Small intestine (tissue), 7 donors: ENCODE results near the gene ZCCHC9. TPM values are rescaled to one million over a fixed set of nuclear protein-coding genes. Genes with fewer than 3 reads are reported as not detected.
"Not testable (repeated sequence)": the region's sequence is repeated elsewhere in the genome, so short reads cannot be mapped to it uniquely, and the experiment has no call there.

Experiments used
- DNase-seq, 2 donors: peaks; one replicate each; pipeline versions ENCODE4 v3.0.0 to v3.0.0-alpha.2; 2013
- FAIRE-seq: peaks from 2 replicates; lab custom pipeline; 2012; peaks lifted over from hg19 to GRCh38; lab: Jason Lieb, UNC
- H3K27ac ChIP-seq, 3 donors: one replicate each; pipeline ENCODE4 v1.5.1; 2013; ENCODE audit warnings: low read length in 2 of 3, mild to moderate bottlenecking in 2 of 3, control low read depth in 1 of 3, inconsistent platforms in 1 of 3, low read depth in 1 of 3, moderate library complexity in 1 of 3
- H3K27me3 ChIP-seq, 3 donors: one replicate each; pipeline ENCODE4 v1.6.1; 2013; ENCODE audit warnings: low read length in 3 of 3, inconsistent platforms in 1 of 3; ENCODE audit not compliant: control insufficient read depth in 3 of 3, insufficient read depth in 3 of 3
- H3K36me3 ChIP-seq, 3 donors: one replicate each; pipeline ENCODE4 v1.6.1; 2013; ENCODE audit warnings: low read length in 3 of 3, inconsistent platforms in 1 of 3, low read depth in 1 of 3, mild to moderate bottlenecking in 1 of 3, moderate library complexity in 1 of 3; ENCODE audit not compliant: control insufficient read depth in 3 of 3, insufficient read depth in 2 of 3
- H3K4me1 ChIP-seq, 3 donors: one replicate each; pipeline ENCODE4 v1.6.1; 2013; ENCODE audit warnings: low read length in 2 of 3, inconsistent platforms in 1 of 3, low read depth in 1 of 3, mild to moderate bottlenecking in 1 of 3, moderate library complexity in 1 of 3; ENCODE audit not compliant: control insufficient read depth in 3 of 3, insufficient read depth in 2 of 3
- H3K4me3 ChIP-seq, 3 donors: one replicate each; pipeline ENCODE4 v1.5.1; 2013; ENCODE audit warnings: low read length in 3 of 3, control low read depth in 1 of 3, inconsistent platforms in 1 of 3, low read depth in 1 of 3, mild to moderate bottlenecking in 1 of 3, moderate library complexity in 1 of 3
- H3K9me3 ChIP-seq, 2 donors: one replicate each; pipeline ENCODE4 v1.6.1; 2013; ENCODE audit warnings: low read depth in 1 of 2, low read length in 1 of 2; ENCODE audit not compliant: control insufficient read depth in 2 of 2, insufficient read depth in 1 of 2
- WGBS, 3 donors: extraction: QIAGEN DNeasy Blood & Tissue Kit; methylation state at CpG; one replicate each; pipeline ENCODE4 v1.1.7; 2013; 5-methylcytosine and 5-hydroxymethylcytosine counted together
- polyA plus RNA-seq, 4 donors: library from polyadenylated mRNA; stranded (reverse) in 3 of 4; unstranded in 1 of 4; fragments of 200-250 nt in 3 of 4; fragments of 120-200 nt in 1 of 4; gene quantifications; one replicate each; pipeline versions ENCODE4 v1.2.1 to v1.2.3, GENCODE V29; 2013
- donor health status: healthy with polysubstance abuse.
- donor health status: control.
- donor health status: control.
- donor health status: Bipolar disorder and iron deficiency.
- donor health status: healthy.

Gene ZCCHC9
- polyA plus RNA-seq, 4 donors: 24.4 to 38.7 (median 30.4) TPM

DNA sequence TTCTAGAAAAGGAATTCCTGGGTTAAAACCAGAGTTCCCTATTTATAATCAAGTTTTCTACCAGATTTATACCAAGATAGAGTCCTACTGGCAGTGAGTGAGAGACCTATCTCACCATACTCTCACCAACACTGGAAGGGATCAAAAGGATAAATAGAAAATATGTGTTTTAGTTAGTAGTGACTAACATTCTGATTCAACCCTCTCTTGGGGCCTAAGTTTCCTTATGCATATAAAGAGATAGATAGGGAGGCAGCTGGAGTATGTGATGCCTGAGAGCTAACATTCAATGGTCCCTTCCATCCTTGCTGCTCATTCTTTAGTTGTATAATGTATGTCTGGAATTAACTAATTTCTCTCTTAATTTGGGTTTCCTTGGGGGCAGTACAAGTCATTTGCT lies 36.3 kb upstream of the ZCCHC9 start:
- Histone ChIP-seq H3K4me3 (no peak overlapping the region), H3K4me1 (no peaks in the 10 kb centered on the region), H3K27ac (no peak overlapping the region), H3K36me3 (no peaks in the 10 kb centered on the region), H3K27me3 (no peaks in the 10 kb centered on the region), H3K9me3 (no peaks in the 10 kb centered on the region)
- no peak for DNase-seq
- FAIRE-seq: no peak

DNA sequence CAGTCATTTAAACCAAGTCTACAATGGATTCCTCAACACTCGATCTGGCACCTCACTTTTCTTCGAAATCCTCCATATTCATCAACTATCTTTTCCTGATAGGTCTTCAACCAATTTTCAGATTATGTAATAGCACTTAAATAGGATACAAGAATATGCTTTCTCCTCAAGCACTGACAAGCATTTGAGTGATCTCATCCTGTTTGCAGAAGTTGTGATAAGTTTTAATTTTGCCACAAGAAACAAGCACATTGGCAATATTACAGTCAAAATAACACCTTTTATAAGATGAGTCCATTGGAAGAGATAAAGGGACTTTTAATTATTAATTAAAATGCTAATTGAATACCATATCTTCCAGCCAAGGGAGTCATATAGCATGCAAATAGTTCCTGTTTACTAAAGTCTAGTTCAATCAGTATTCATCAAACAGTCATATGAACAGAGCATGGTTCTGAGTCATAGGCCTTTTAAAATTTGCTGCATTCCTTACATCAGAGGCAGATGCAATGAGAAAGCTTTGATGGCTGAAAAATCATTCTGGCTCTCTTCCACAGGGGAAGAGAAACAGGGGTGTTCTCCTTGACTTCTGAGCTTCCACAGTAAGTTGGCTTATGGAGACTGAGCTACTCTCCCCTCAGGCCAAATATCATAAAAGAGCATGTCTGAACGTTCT lies 32.7 kb upstream of the ZCCHC9 start:
- FAIRE-seq (no peak), DNase-seq (peak in 1 of 2 donors; percentile 16)
- H3K9me3 ChIP-seq: peaks cover 0 to 6% of the 10 kb centered on the region in 2 donors
- H3K4me3 ChIP-seq: no peak overlapping the region
- H3K27me3 ChIP-seq: no peaks in the 10 kb centered on the region
- 68 to 75% (median 71%) methylated on average over 3 of the region's 3 CpGs for WGBS, 3 donors
- H3K27ac ChIP-seq: peak overlapping the region in 1 of 3 donors; percentile 4
- H3K4me1 ChIP-seq: no peaks in the 10 kb centered on the region
- no peaks in the 10 kb centered on the region for H3K36me3 ChIP-seq

DNA sequence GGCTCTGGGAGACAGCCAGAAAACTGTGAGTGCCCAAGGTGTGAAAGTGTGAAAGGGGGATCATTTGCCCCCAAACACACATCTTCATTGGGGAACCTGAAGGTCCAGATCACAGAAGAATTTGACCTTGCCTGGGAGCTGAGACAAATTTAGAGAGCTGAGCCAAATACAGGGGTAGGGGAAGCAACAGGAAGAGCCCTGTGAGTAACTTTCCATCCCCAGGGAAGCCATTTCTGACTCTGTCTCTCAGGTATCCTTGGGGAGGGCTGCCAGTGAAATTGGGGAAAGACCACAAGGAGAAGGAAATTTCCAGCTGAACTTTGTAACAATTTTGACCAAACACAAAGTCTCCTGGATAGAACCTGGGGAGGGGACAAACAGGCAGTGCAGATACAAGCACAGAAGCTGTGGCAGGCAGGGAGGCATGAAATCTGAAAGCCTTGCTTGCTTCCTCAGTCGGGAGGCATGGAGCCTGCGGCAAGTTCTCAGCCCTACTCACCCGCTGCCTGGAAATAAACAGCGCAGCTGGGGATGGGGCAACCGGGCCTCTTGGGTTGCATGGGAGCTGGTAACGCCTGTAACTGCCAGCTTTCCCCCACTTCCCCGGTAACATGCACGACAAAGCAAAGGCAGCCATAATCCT lies 31.5 kb upstream of the ZCCHC9 start:
- no peaks in the 10 kb centered on the region for H3K27me3 ChIP-seq
- DNase-seq (no peak), FAIRE-seq (no peak)
- 94 to 97% (median 96%) methylated on average over 8 of the region's 8 CpGs for WGBS, 3 donors
- H3K9me3 ChIP-seq: peaks cover 0 to 6% of the 10 kb centered on the region in 2 donors
- no peaks in the 10 kb centered on the region for H3K36me3 ChIP-seq
- no peaks in the 10 kb centered on the region for H3K4me1 ChIP-seq
- H3K4me3 ChIP-seq: no peak overlapping the region
- no peak overlapping the region for H3K27ac ChIP-seq

DNA sequence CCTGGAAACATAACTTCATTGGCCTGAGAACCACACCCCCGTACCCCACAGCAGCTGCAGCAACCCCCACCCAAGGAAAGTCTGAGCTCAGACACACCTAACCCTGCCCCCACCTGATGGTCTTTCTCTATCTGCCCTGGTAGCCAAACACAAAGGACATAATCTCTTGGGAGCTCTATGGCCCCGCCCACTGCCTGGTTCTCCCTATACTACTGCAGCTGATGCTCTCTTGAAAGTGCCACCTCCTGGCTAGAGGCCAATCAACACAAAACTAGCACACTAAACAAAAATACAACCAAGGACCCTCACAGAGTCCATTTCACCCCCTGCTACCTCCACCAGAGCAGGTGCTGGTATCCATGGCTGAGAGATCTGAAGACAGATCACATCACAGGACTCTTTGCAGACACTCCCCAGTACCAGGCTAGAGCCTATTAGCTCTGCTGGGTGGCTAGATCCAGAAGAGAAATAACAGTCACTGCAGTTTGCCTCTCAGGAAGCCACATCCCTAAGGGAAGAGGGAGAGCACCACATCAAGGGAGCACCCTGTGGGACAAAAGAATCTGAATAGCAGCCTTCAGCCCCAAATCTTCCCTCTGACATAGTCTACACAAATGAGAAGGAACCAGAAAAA lies 30.9 kb upstream of the ZCCHC9 start:
- 81 to 99% (median 96%) methylated on average over 2 of the region's 2 CpGs for WGBS, 3 donors
- not testable (repeated sequence) for H3K9me3 ChIP-seq, H3K4me1 ChIP-seq, H3K27ac ChIP-seq, FAIRE-seq, H3K4me3 ChIP-seq, DNase-seq, H3K36me3 ChIP-seq, H3K27me3 ChIP-seq

DNA sequence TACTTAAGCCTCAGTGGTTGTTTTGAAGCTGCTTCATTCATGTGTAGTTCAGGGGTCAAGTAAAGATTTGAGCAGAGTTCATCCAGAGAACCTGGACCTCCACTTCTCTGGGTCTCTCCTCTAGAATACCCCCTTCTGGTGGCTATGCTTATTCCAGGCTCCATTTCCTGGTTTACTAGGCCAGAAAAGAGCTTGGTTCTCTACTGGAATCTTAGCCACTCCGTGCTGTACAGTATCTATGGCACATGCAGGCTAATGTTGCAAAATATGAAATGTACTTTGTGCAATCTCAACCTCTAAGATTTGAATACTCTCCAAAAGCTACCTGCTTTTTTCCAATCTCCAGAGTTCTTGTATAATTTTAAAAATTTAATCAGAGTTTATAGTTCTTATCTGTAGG lies 17.4 kb upstream of the ZCCHC9 start:
- Histone ChIP-seq H3K4me3 (no peak overlapping the region), H3K4me1 (no peaks in the 10 kb centered on the region), H3K27ac (no peak overlapping the region), H3K9me3 (no peaks in the 10 kb centered on the region), H3K27me3 (no peaks in the 10 kb centered on the region), H3K36me3 (no peaks in the 10 kb centered on the region)
- DNase-seq (no peak), FAIRE-seq (no peak)
- 93 to 99% (median 97%) methylated on average over 1 of the region's 1 CpG for WGBS, 3 donors

DNA sequence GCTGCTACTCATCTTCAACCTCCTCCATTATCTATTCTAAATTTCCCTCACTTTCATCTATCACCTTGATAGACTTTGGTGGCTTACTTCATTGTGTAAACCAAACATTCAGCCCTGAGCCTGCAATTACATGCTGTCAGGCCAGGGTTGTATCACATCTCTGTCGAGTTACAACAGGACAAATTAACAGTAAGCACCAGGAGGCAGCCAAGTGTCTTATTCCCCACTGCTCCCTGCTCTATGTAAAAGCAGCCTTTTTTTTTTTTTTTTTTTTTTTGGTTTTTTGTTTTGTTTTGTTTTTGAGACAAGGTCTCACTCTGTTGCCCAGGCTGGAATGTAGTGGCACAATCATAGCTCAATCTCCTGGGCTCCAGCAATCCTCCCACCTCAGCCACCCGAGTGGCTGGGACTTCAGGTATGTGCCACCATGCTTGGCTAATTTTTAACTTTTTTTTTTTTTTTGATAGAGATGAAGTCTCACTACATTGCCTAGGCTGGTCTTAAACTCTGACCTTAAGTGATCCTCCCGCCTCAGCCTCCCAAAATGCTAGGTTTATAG lies 15.2 kb upstream of the ZCCHC9 start:
- Histone ChIP-seq H3K9me3 (peaks cover 0 to 3% of the 10 kb centered on the region in 2 donors), H3K4me1 (no peaks in the 10 kb centered on the region), H3K27me3 (no peaks in the 10 kb centered on the region), H3K27ac (no peak overlapping the region), H3K36me3 (no peaks in the 10 kb centered on the region), H3K4me3 (no peak overlapping the region)
- DNase-seq (no peak), FAIRE-seq (no peak)
- 45 to 72% (median 48%) methylated on average over 3 of the region's 3 CpGs for WGBS, 3 donors

DNA sequence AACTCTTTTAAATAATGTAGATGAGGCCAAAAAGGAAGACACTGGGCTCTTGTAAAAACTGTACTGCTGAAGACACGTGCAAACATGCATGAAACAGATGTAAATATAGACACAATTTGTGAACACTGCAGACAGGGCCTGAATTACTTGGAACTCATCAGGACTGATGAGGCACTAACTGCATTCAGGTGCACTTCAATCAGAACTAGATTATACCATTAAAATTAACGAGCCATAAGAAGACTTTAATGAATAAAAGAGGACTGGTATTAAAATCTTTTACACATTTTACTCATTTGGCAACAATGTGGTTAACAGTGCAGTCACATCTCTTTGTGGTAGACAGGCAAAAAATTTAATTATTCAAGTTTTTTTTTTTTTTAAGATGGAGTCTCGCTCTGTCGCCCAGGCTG lies 13.4 kb upstream of the ZCCHC9 start:
- 74 to 85% (median 83%) methylated on average over 4 of the region's 4 CpGs for WGBS, 3 donors
- FAIRE-seq: no peak

DNA sequence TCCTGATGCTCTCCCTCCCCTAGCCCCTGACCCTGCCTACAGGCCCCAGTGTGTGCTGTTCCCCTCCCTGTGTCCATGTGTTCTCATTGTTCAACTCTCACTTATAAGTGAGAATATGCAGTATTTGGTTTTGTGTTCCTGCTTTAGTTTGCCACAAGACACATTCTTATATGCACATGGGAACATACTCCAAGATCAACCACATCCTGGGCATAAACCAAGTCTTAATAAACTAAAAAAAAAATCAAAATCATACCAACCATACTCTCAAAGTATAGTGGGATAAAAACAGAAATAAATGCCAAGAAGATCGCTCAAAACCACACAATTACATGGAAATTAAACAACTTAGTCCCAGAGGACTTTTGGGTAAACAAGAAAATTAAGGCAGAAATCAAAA lies 11.2 kb upstream of the ZCCHC9 start:
- DNase-seq (no peak), FAIRE-seq (no peak)
- no peak overlapping the region for H3K4me3 ChIP-seq
- H3K9me3 ChIP-seq: peaks cover 0 to 20% of the 10 kb centered on the region in 2 donors
- 90 to 97% (median 97%) methylated on average over 1 of the region's 1 CpG for WGBS, 3 donors
- no peaks in the 10 kb centered on the region for H3K27me3 ChIP-seq
- no peak overlapping the region for H3K27ac ChIP-seq
- H3K36me3 ChIP-seq: peaks cover 0 to 7% (median 0%) of the 10 kb centered on the region in 3 donors
- H3K4me1 ChIP-seq: no peaks in the 10 kb centered on the region

More for the DNA sequence above, 13.4 kb upstream of the ZCCHC9 start:
- Histone ChIP-seq H3K4me1 (no peaks in the 10 kb centered on the region), H3K9me3 (peaks cover 0 to 16% of the 10 kb centered on the region in 2 donors), H3K27me3 (no peaks in the 10 kb centered on the region), H3K36me3 (peaks cover 0 to 4% (median 0%) of the 10 kb centered on the region in 3 donors), H3K4me3 (no peak overlapping the region), H3K27ac (no peak overlapping the region)
- no peak for DNase-seq
